VCaP (cell line): ENCODE measurements around the gene OSBPL6.
A peak's percentile ranks its signal among the peaks of the same experiment; 100 is the strongest.

Experiments
- H3K27ac ChIP-seq: fragments of 450-650 bp; 2 replicates; pipeline ENCODE4 v1.5.1; 2017
- CTCF ChIP-seq: fragments of 450-650 bp; conservative IDR thresholded peaks from 2 replicates; pipeline ENCODE4 v1.5.1; 2017; ENCODE audit warnings: mild to moderate bottlenecking, moderate library complexity

Gene OSBPL6

GRCh38 chr2:178391701-178392100 lies 197.4 kb downstream of the OSBPL6 start:
- H3K27ac ChIP-seq, result no peak overlapping the region
- TF ChIP-seq CTCF, result no peak

- no peak overlapping the region for H3K27ac ChIP-seq
- TF ChIP-seq CTCF, result no peak
Measured at GRCh38 chr2:178392215-178392614, 197.9 kb downstream of the OSBPL6 start.

GRCh38 chr2:178394859-178395258 lies 200.5 kb downstream of the OSBPL6 start:
- no peak for TF ChIP-seq CTCF
- H3K27ac ChIP-seq, result no peak overlapping the region

GRCh38 chr2:178395295-178395694 lies 201.0 kb downstream of the OSBPL6 start:
- TF ChIP-seq CTCF, result no peak
- no peak overlapping the region for H3K27ac ChIP-seq

GRCh38 chr2:178395941-178396570 lies 201.7 kb downstream of the OSBPL6 start:
- H3K27ac ChIP-seq, result no peak overlapping the region
- no peak for TF ChIP-seq CTCF

- peak; percentile 79 for TF ChIP-seq CTCF
- H3K27ac ChIP-seq, result peak overlapping the region; percentile 10; the same call in 1 of the 2 replicates
Measured at GRCh38 chr2:178397002-178397605, 202.8 kb downstream of the OSBPL6 start.

GRCh38 chr2:178401994-178402437 lies 207.7 kb downstream of the OSBPL6 start:
- no peak overlapping the region for H3K27ac ChIP-seq
- no peak for TF ChIP-seq CTCF
